SK-N-MC (cell line): ENCODE data around the gene ZNF865.

ENCODE experiments used
- EZH2 ChIP-seq: fragments of 200-600 bp; sonication (generic); IDR thresholded peaks from one replicate; pipeline ENCODE4 v1.6.1; 2017; ENCODE audit warnings: antibody characterized with exemption
- FOXP2 ChIP-seq: optimal IDR thresholded peaks from 2 replicates; pipeline ENCODE3; 2011; ENCODE audit warnings: mild to moderate bottlenecking, moderate library complexity; ENCODE audit not compliant: insufficient read depth; ENCODE audit errors: extremely low read length, control extremely low read depth
- POLR2AphosphoS5 ChIP-seq: IDR thresholded peaks from 2 replicates; pipeline ENCODE4 v1.6.1; 2012; ENCODE audit warnings: mild to moderate bottlenecking, low read depth, low read length, borderline replicate concordance

- no peak for TF ChIP-seq POLR2AphosphoS5
- TF ChIP-seq EZH2: no peak
- TF ChIP-seq FOXP2: no peak
Observed at GRCh38 chr19:55656988-55657747, 51.7 kb downstream of the ZNF865 start.
